GM12891 (cell line): ENCODE results near the gene GSTK1.
"Not testable (repeated sequence)": the region's sequence is repeated elsewhere in the genome, so short reads cannot be mapped to it uniquely, and the experiment has no call there.

Experiments
- POLR2A ChIP-seq: IDR thresholded peaks from 2 replicates; pipeline ENCODE4 v1.6.1; 2011; ENCODE audit warnings: low read depth, low read length, control low read depth
- SPI1 ChIP-seq: IDR thresholded peaks from 2 replicates; pipeline ENCODE4 v1.6.1; 2011; ENCODE audit warnings: low read depth, low read length, control low read depth

DNA sequence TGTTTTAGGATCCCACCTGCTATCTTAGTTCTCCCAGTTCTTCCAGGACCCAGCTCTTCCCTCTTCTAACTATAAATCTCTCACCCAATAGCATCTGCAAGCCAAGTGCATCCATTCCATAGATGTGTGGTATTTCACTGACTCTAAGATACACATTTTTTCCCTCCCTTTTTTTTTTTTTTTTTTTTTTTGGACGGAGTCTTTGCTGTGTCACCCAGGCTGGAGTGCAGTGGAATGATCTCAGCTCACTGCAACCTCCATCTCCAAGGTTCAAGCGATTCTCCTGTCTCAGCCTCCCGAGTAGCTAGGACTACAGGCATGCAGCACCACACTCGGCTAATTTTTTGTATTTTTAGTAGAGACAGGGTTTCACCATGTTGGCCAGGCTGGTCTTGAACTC lies 26.6 kb downstream of the GSTK1 start:
- TF ChIP-seq POLR2A, SPI1: not testable (repeated sequence)
